Ishikawa (cell line): Measurements from ENCODE around the gene EXOC3L4.
A peak's percentile ranks its signal among the peaks of the same experiment; 100 is the strongest.

Experiments
- CEBPB ChIP-seq: IDR thresholded peaks from 2 replicates; pipeline ENCODE4 v1.6.1; 2012
- CREB1 ChIP-seq: IDR thresholded peaks from 2 replicates; pipeline ENCODE4 v1.6.1; 2012; ENCODE audit warnings: low read depth
- EGR1 ChIP-seq: IDR thresholded peaks from 2 replicates; pipeline ENCODE4 v1.6.1; 2012
- EP300 ChIP-seq: IDR thresholded peaks from 2 replicates; pipeline ENCODE4 v1.6.1; 2012; ENCODE audit warnings: borderline replicate concordance
- FOXM1 ChIP-seq: IDR thresholded peaks from 2 replicates; pipeline ENCODE4 v1.6.1; 2012; ENCODE audit warnings: low read depth, borderline replicate concordance
- NFIC ChIP-seq: IDR thresholded peaks from 2 replicates; pipeline ENCODE4 v1.6.1; 2012
- RAD21 ChIP-seq: IDR thresholded peaks from 2 replicates; pipeline ENCODE4 v1.6.1; 2012; ENCODE audit warnings: low read depth
- TAF1 ChIP-seq: IDR thresholded peaks from 2 replicates; pipeline ENCODE4 v1.6.1; 2012; ENCODE audit warnings: low read depth, mild to moderate bottlenecking
- TCF12 ChIP-seq: IDR thresholded peaks from 2 replicates; pipeline ENCODE4 v1.6.1; 2012; ENCODE audit warnings: low read depth
- TEAD4 ChIP-seq: IDR thresholded peaks from 2 replicates; pipeline ENCODE4 v1.6.1; 2012
- YY1 ChIP-seq: IDR thresholded peaks from 2 replicates; pipeline ENCODE4 v1.6.1; 2012; ENCODE audit warnings: low read depth
- ZBTB7A ChIP-seq: IDR thresholded peaks from 2 replicates; pipeline ENCODE4 v1.6.1; 2012; ENCODE audit warnings: low read depth
- TF ChIP-seq, protein P1 (sequence below): IDR thresholded peaks from 2 replicates; pipeline ENCODE4 v1.6.1; 2012
- TF ChIP-seq, protein P2 (sequence below): IDR thresholded peaks from 2 replicates; pipeline ENCODE4 v1.6.1; 2012
- TF ChIP-seq, protein P3 (sequence below): IDR thresholded peaks from 2 replicates; pipeline ENCODE4 v1.6.1; 2012; ENCODE audit warnings: low read depth, mild to moderate bottlenecking

Gene EXOC3L4

DNA sequence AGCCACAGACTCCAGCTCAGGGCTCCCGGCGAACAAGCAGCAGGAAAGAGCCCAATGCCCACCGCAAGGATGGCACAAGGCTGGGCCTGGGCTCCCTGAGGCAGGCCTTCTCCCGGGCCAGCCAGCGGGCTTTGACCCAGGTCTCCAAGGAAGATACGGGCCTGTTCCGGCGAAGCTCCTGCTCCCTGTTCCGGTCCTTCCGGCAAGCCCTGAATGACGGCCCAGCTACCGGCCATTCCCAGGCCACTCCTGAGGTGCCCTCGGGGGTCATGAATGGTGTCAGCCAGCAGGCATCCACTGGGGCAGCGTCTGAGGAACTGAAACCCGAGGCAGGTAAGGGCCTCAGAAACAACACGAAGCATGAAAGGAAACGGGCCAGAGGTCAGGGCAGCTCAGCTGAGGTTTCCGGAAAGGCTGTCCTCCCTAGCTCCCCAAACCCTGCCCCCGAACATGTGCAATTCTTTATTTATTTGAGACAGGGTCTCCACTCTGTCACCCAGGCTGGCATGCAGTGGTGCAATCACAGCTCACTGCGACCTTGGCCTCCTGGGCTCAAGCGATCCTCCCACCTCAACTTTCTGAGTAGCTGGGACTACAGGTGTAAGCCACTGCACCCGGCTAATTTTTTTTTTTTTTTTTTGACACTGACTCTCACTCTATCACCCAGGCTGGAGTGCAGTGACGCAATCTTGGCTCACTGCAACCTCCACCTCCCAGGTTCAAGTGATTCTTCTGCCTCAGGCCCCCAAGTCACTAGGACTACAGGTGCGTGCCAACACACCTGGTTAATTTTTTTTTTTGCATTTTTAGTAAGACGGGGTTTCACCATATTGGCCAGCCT, 6.0 kb downstream of the EXOC3L4 start:
- TF ChIP-seq, protein P1, sequence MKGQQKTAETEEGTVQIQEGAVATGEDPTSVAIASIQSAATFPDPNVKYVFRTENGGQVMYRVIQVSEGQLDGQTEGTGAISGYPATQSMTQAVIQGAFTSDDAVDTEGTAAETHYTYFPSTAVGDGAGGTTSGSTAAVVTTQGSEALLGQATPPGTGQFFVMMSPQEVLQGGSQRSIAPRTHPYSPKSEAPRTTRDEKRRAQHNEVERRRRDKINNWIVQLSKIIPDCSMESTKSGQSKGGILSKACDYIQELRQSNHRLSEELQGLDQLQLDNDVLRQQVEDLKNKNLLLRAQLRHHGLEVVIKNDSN: no peak
- peak; percentile 55; the same call in 1 of the 2 replicates for TF ChIP-seq CEBPB

DNA sequence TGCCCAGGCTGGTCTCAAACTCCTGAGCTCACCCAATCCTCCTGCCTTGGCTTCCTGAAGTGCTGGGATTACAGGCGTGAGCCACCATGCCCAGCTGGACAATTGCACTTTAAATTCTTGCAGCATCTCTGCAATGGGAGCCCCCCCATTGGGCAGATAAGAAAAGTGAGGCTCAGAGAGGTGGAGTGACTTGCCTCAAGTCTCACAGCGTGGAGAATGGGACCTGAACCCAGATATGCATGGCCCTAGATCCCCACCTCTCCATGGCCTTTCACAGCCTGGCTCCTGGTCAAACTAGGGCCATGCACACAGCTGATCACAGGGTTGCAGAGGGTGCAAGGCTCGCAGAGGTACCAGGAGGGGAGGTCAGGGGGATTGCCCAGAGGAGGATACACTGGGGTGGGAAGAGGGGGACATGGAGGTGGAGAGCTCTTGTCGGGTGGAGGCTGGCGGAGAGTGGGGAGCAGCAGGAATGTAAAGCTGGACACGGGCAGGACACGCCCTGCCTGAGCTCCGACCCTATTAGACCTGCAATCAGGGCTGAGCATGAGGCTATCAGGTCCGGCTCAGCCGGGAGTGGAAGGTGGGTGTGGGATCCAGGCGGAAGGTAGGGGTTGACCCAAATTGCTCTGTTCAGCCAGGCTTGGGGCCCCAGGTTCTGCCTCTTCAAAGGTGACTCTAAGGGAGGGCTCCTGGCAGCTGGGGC, 6.9 kb downstream of the EXOC3L4 start:
- TF ChIP-seq, protein P2, sequence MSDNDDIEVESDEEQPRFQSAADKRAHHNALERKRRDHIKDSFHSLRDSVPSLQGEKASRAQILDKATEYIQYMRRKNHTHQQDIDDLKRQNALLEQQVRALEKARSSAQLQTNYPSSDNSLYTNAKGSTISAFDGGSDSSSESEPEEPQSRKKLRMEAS: no peak
- no peak for TF ChIP-seq YY1
- no peak for TF ChIP-seq TEAD4
- TF ChIP-seq, protein P3, sequence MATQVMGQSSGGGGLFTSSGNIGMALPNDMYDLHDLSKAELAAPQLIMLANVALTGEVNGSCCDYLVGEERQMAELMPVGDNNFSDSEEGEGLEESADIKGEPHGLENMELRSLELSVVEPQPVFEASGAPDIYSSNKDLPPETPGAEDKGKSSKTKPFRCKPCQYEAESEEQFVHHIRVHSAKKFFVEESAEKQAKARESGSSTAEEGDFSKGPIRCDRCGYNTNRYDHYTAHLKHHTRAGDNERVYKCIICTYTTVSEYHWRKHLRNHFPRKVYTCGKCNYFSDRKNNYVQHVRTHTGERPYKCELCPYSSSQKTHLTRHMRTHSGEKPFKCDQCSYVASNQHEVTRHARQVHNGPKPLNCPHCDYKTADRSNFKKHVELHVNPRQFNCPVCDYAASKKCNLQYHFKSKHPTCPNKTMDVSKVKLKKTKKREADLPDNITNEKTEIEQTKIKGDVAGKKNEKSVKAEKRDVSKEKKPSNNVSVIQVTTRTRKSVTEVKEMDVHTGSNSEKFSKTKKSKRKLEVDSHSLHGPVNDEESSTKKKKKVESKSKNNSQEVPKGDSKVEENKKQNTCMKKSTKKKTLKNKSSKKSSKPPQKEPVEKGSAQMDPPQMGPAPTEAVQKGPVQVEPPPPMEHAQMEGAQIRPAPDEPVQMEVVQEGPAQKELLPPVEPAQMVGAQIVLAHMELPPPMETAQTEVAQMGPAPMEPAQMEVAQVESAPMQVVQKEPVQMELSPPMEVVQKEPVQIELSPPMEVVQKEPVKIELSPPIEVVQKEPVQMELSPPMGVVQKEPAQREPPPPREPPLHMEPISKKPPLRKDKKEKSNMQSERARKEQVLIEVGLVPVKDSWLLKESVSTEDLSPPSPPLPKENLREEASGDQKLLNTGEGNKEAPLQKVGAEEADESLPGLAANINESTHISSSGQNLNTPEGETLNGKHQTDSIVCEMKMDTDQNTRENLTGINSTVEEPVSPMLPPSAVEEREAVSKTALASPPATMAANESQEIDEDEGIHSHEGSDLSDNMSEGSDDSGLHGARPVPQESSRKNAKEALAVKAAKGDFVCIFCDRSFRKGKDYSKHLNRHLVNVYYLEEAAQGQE: no peak
- TF ChIP-seq EP300: no peak
- no peak for TF ChIP-seq CREB1
- no peak for TF ChIP-seq FOXM1
- TF ChIP-seq, protein P1: no peak
- TF ChIP-seq ZBTB7A: no peak
- TF ChIP-seq NFIC: no peak
- no peak for TF ChIP-seq RAD21
- TF ChIP-seq CEBPB: no peak
- TF ChIP-seq TCF12: no peak

DNA sequence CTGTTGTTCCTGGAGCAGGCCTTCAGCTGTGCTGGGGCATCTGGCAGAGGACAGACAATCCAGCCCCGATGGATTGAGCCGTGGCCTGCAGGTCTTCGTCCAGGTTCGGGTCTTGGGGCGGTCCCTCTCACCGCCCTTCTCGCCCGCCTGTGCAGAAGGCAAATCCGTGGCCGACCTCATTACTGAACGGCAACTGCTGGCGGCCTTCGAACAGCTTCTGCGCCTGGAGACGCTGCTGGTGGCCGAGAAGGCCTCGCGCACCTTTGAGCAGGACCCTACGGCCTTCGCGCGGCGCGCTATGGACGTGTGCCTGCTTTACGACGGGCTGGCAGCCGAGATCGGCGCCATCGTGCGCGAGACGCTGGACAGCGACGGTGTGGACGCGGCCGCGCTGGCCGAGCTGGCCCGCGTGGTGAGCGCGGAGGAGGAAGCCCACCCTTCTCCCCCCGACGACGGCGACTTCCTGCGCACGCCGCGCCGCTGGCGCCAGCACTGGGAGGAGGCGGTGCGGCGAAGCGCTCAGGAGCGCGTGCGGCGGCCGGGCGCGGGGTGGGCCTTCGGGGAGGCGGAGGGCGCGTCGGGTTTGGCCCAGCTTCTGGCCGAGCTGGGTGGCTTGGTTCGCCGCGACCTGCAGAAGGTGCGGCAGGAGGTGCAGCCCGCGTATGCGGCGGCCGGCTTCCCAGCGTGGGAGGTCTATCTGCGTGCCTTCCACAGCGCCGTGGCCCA, 7.6 kb downstream of the EXOC3L4 start:
- TF ChIP-seq CEBPB (no peak), NFIC (no peak), FOXM1 (no peak), TCF12 (no peak), RAD21 (no peak), ZBTB7A (no peak), EGR1 (no peak), EP300 (no peak), CREB1 (no peak), TEAD4 (no peak), TAF1 (no peak), YY1 (no peak)
- TF ChIP-seq, protein P1: no peak
- TF ChIP-seq, protein P3: no peak
- TF ChIP-seq, protein P2: no peak

DNA sequence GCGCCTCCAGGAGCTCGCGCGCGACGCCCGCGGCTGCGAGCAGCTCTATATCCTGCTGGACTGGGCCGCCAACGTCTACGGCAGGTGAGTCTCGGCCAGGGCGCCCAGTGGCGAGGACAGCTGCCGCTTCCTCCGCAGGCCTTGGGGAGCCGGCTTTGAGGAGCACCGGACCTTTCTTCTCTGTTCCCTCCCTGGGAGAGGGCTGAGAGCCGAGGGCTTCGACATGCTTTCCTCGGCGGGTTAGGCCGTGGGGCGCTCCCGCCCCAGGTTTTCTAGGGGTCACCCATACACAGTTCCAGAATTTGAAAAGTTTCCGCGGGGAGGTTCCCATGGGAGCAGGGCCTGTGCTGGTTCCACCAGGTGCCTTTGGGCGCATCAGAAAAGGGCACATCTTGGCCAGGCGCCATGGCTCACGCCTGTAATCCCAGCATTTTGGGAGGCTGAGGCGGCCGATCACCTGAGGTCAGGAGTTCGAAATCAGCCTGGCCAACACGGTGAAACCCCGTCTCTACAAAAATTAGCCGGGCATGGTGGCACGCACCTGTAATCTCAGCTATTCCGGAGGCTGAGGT, 8.2 kb downstream of the EXOC3L4 start:
- TF ChIP-seq RAD21 (no peak), CREB1 (no peak), EGR1 (no peak), TCF12 (no peak), TEAD4 (no peak), EP300 (no peak), TAF1 (no peak), ZBTB7A (no peak), NFIC (no peak)
- TF ChIP-seq, protein P2: no peak
- TF ChIP-seq, protein P3: no peak
